Left forelimb (tissue), 1 donor: ENCODE results near the gene PPP1R15B.

Experiments
- DNase-seq: peaks from one replicate; pipeline ENCODE4 v3.0.0-alpha.2; 2018; ENCODE audit warnings: low spot score

The PPP1R15B gene

GRCh38 chr1:204420039-204421004 lies 8.7 kb upstream of the PPP1R15B start:
- DNase-seq: no peak

- no peak for DNase-seq
Measured at GRCh38 chr1:204419064-204419403, 7.4 kb upstream of the PPP1R15B start.

GRCh38 chr1:204418174-204419063 lies 6.8 kb upstream of the PPP1R15B start:
- DNase-seq: no peak

GRCh38 chr1:204417074-204417997 lies 5.7 kb upstream of the PPP1R15B start:
- DNase-seq: no peak

- no peak for DNase-seq
Measured at GRCh38 chr1:204416589-204417073, 5.0 kb upstream of the PPP1R15B start.

GRCh38 chr1:204415351-204415750 lies 3.7 kb upstream of the PPP1R15B start:
- no peak for DNase-seq

GRCh38 chr1:204414016-204414415 lies 2.4 kb upstream of the PPP1R15B start:
- DNase-seq: no peak

GRCh38 chr1:204413170-204413535 lies 1.5 kb upstream of the PPP1R15B start:
- DNase-seq: no peak

- peak; percentile 74 for DNase-seq
Measured at GRCh38 chr1:204410688-204411450, 748 bp downstream of the PPP1R15B start.

GRCh38 chr1:204409836-204410687 lies 1.6 kb downstream of the PPP1R15B start:
- DNase-seq: no peak

- no peak for DNase-seq
Measured at GRCh38 chr1:204409123-204409522, 2.5 kb downstream of the PPP1R15B start.

- no peak for DNase-seq
Measured at GRCh38 chr1:204408602-204409001, 3.0 kb downstream of the PPP1R15B start.

- no peak for DNase-seq
Measured at GRCh38 chr1:204408074-204408507, 3.5 kb downstream of the PPP1R15B start.

GRCh38 chr1:204407295-204407971 lies 4.2 kb downstream of the PPP1R15B start:
- DNase-seq: no peak

- no peak for DNase-seq
Measured at GRCh38 chr1:204406621-204407020, 5.0 kb downstream of the PPP1R15B start.

- no peak for DNase-seq
Measured at GRCh38 chr1:204405988-204406387, 5.6 kb downstream of the PPP1R15B start.

- DNase-seq: no peak
Measured at GRCh38 chr1:204404629-204405028, 7.0 kb downstream of the PPP1R15B start.

- no peak for DNase-seq
Measured at GRCh38 chr1:204402391-204402790, 9.2 kb downstream of the PPP1R15B start.

- no peak for DNase-seq
Measured at GRCh38 chr1:204401730-204402129, 9.9 kb downstream of the PPP1R15B start.
